HG03108 (cell line): Measurements from ENCODE around the gene PIGR.
"Not testable (repeated sequence)": the region's sequence is repeated elsewhere in the genome, so short reads cannot be mapped to it uniquely, and the experiment has no call there.

Experiments used
- ATAC-seq: cut with Tn5 transposase; IDR thresholded peaks from one replicate; pipeline ENCODE4 v1.9.1; 2021; ENCODE audit warnings: moderate library complexity; ENCODE audit not compliant: unreplicated experiment

PIGR gene

GRCh38 chr1:206937425-206937824, 8.8 kb downstream of the PIGR start:
- ATAC-seq: no peak

GRCh38 chr1:206935491-206936067, 10.7 kb downstream of the PIGR start:
- no peak for ATAC-seq

- no peak for ATAC-seq
Measured at GRCh38 chr1:206933333-206933945, 12.8 kb downstream of the PIGR start.

- no peak for ATAC-seq
Measured at GRCh38 chr1:206932177-206932576, 14.1 kb downstream of the PIGR start.

GRCh38 chr1:206931709-206932108, 14.6 kb downstream of the PIGR start:
- no peak for ATAC-seq

- peak; percentile 78 for ATAC-seq
Measured at GRCh38 chr1:206930210-206930798, 16.0 kb downstream of the PIGR start.

GRCh38 chr1:206929524-206929923, 16.7 kb downstream of the PIGR start:
- no peak for ATAC-seq

- ATAC-seq: no peak
Measured at GRCh38 chr1:206926286-206926685, 20.0 kb downstream of the PIGR start.

- ATAC-seq: peak; percentile 40
Measured at GRCh38 chr1:206925106-206925736, 21.0 kb downstream of the PIGR start.

- ATAC-seq: peak; percentile 12
Measured at GRCh38 chr1:206924592-206925105, 21.6 kb downstream of the PIGR start.

GRCh38 chr1:206923961-206924557, 22.2 kb downstream of the PIGR start:
- ATAC-seq: not testable (repeated sequence)

GRCh38 chr1:206923009-206923960, 23.0 kb downstream of the PIGR start:
- peak; percentile 51 for ATAC-seq

GRCh38 chr1:206922524-206922923, 23.7 kb downstream of the PIGR start:
- ATAC-seq: no peak

GRCh38 chr1:206921772-206922265, 24.4 kb downstream of the PIGR start, which contains the start of gene FCMR:
Gene FCMR, minus strand, starts transcription at chr1:206921941. Its CDS starts 87 bp downstream, at chr1:206921854.
- ATAC-seq: no peak

- ATAC-seq: no peak
Measured at GRCh38 chr1:206918076-206918475, 28.2 kb downstream of the PIGR start.

GRCh38 chr1:206916000-206916709, 30.1 kb downstream of the PIGR start:
- no peak for ATAC-seq

GRCh38 chr1:206915030-206915735, 31.1 kb downstream of the PIGR start:
- ATAC-seq: no peak

- no peak for ATAC-seq
Measured at GRCh38 chr1:206913766-206914537, 32.3 kb downstream of the PIGR start.
